ENCODE data around the gene ABCC10. TPM values are rescaled to one million over a fixed set of nuclear protein-coding genes. Genes with fewer than 3 reads are reported as not detected.
A peak's percentile ranks its signal among the peaks of the same experiment; 100 is the strongest.

Gene ABCC10
- total RNA-seq, 2 experiments from 2014 or later: 51.0 to 58.3 TPM

- ATAC-seq (ENCODE audit: low read depth) (no peak), DNase-seq (no peak)
- Mint-ChIP-seq H3K27me3 (peaks cover 19% of the 10 kb centered on the region), H3K4me1 (no peaks in the 10 kb centered on the region), H3K4me3 (no peak overlapping the region), H3K9me3 (no peaks in the 10 kb centered on the region), H3K36me3 (no peaks in the 10 kb centered on the region), H3K27ac (no peak overlapping the region)
- POLR2A ChIA-PET: no interaction called here
These were observed 44.1 kb downstream of the ABCC10 start for GRCh38 chr6:43471399-43471798.

DNA sequence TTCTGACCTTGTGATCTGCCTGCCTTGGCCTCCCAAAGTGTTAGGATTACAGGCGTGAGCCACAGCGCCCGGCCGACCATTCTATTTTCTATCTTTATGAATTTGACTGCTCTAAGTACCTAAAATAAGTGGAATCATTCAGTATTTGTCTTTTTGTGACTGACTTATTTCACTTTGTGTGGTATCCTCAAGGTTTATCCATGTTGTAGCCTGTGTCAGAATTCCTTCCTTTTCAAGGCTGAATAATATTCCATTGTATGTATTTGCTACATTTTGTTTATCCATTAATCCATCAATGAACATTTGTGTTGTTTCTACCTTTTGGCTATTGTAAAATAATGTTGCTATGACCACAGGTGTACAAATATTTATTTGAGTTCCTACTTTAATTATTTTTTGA, 45.2 kb downstream of the ABCC10 start:
- DNase-seq: no peak
- POLR2A ChIA-PET: no interaction called here
- no peak overlapping the region for H3K27ac Mint-ChIP-seq
- no peak for ATAC-seq (ENCODE audit: low read depth)
- H3K4me3 Mint-ChIP-seq: no peak overlapping the region
- H3K27me3 Mint-ChIP-seq: peaks cover 13% of the 10 kb centered on the region
- no peaks in the 10 kb centered on the region for H3K36me3 Mint-ChIP-seq
- H3K9me3 Mint-ChIP-seq: no peaks in the 10 kb centered on the region
- H3K4me1 Mint-ChIP-seq: peaks cover 6% of the 10 kb centered on the region

DNA sequence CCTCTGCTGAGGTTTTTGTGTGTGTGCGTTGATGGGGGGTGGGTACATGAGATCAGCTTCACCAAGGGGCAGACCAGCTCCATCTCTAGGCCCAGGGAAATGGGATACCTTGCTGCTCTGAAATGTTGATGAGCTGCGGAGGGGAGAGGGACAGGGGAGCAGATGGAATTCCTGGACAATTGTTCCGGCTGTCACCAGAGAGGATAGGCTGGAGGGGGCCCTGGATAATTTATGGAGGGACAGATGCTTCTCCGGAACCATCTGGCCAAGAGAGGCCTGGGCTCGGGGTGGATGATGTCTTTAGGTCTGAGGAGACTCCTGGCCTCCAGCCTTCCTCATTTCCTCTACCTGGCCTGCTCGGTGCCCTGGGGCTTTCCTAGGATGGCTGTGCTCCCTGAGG, 48.2 kb downstream of the ABCC10 start:
- Mint-ChIP-seq H3K36me3 (no peaks in the 10 kb centered on the region), H3K27me3 (peaks cover 8% of the 10 kb centered on the region), H3K9me3 (no peaks in the 10 kb centered on the region), H3K4me1 (peaks cover 27% of the 10 kb centered on the region), H3K4me3 (no peak overlapping the region), H3K27ac (no peak overlapping the region)
- no peak for DNase-seq
- POLR2A ChIA-PET: interaction anchor here (1.8 kb wide), 1 partner anchor 34 kb away, joined by 3 read pairs; no protein-coding TSS in a partner anchor
- ATAC-seq (ENCODE audit: low read depth): no peak

- peaks cover 5% of the 10 kb centered on the region for H3K27me3 Mint-ChIP-seq
- DNase-seq (no peak), ATAC-seq (ENCODE audit: low read depth) (no peak)
- peak overlapping the region; percentile 97 for H3K4me3 Mint-ChIP-seq
- H3K27ac Mint-ChIP-seq: peak overlapping the region; percentile 97
- H3K36me3 Mint-ChIP-seq: no peaks in the 10 kb centered on the region
- no peaks in the 10 kb centered on the region for H3K9me3 Mint-ChIP-seq
- peaks cover 32% of the 10 kb centered on the region for H3K4me1 Mint-ChIP-seq
- POLR2A ChIA-PET: interaction anchor here (0.6 to 1.4 kb wide), 12 partner anchors 11 to 731 kb away, joined by 3 to 12 read pairs (median 3); partner anchors contain the start of genes CUL7, GTPBP2, TBCC and ZNF318
These were observed 49.4 kb downstream of the ABCC10 start for GRCh38 chr6:43476746-43477145.

GRCh38 chr6:43477235-43478007, 50.1 kb downstream of the ABCC10 start, which contains the start of gene TJAP1:
Gene TJAP1, plus strand, starts transcription at chr6:43477570. Its CDS starts 21,432 bp downstream, at chr6:43499002.
- H3K9me3 Mint-ChIP-seq: no peaks in the 10 kb centered on the region
- peak within 1 kb of the TSS; percentile 97 for H3K27ac Mint-ChIP-seq
- peak within 1 kb of the TSS; percentile 97 for H3K4me3 Mint-ChIP-seq
- POLR2A ChIA-PET: interaction anchor here (0.6 to 1.4 kb wide), 18 partner anchors 8 to 732 kb away, joined by 3 to 12 read pairs (median 3); partner anchors contain the start of genes CUL7, GTPBP2, TBCC and ZNF318
- peaks cover 37% of the 10 kb centered on the region for H3K4me1 Mint-ChIP-seq
- ATAC-seq (ENCODE audit: low read depth): peak; percentile 100
- DNase-seq: peak; percentile 99
- H3K27me3 Mint-ChIP-seq: peaks cover 2% of the 10 kb centered on the region
- H3K36me3 Mint-ChIP-seq: peaks cover 2% of the 10 kb centered on the region

- Mint-ChIP-seq H3K27ac (peak overlapping the region; percentile 97), H3K4me3 (peak overlapping the region; percentile 97), H3K27me3 (no peaks in the 10 kb centered on the region), H3K36me3 (peaks cover 3% of the 10 kb centered on the region), H3K4me1 (peaks cover 38% of the 10 kb centered on the region), H3K9me3 (no peaks in the 10 kb centered on the region)
- no peak for ATAC-seq (ENCODE audit: low read depth)
- DNase-seq: no peak
- POLR2A ChIA-PET: interaction anchor here (0.6 to 1.4 kb wide), 11 partner anchors 8 to 295 kb away, joined by 3 to 12 read pairs (median 3); partner anchors contain the start of gene GTPBP2
These were observed 50.6 kb downstream of the ABCC10 start for GRCh38 chr6:43478008-43478372.

DNA sequence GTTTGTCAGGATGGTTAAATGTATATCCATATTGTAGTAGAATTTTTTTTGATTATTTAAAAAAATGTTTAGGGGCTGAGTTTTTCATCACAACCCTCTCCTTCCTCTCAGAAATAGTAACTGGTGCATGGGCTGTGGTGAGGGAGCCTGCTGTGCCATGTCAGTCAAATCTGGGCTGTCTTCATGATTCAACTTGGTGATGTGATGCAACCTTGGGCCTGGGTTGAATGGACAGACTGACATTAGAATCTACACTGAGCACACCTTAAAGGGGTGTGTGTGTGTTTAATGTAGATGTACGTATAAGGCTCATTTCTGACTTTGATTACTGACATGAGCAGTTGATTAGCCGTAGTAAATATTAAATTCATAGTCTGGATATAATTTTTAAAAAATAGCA, 53.7 kb downstream of the ABCC10 start:
- POLR2A ChIA-PET: interaction anchor here (0.7 kb wide), 1 partner anchor 92 kb away, joined by 3 read pairs; no protein-coding TSS in a partner anchor
- peaks cover 3% of the 10 kb centered on the region for H3K36me3 Mint-ChIP-seq
- peaks cover 38% of the 10 kb centered on the region for H3K4me1 Mint-ChIP-seq
- H3K27ac Mint-ChIP-seq: no peak overlapping the region
- no peak for ATAC-seq (ENCODE audit: low read depth)
- H3K27me3 Mint-ChIP-seq: no peaks in the 10 kb centered on the region
- H3K4me3 Mint-ChIP-seq: no peak overlapping the region
- no peaks in the 10 kb centered on the region for H3K9me3 Mint-ChIP-seq
- no peak for DNase-seq

DNA sequence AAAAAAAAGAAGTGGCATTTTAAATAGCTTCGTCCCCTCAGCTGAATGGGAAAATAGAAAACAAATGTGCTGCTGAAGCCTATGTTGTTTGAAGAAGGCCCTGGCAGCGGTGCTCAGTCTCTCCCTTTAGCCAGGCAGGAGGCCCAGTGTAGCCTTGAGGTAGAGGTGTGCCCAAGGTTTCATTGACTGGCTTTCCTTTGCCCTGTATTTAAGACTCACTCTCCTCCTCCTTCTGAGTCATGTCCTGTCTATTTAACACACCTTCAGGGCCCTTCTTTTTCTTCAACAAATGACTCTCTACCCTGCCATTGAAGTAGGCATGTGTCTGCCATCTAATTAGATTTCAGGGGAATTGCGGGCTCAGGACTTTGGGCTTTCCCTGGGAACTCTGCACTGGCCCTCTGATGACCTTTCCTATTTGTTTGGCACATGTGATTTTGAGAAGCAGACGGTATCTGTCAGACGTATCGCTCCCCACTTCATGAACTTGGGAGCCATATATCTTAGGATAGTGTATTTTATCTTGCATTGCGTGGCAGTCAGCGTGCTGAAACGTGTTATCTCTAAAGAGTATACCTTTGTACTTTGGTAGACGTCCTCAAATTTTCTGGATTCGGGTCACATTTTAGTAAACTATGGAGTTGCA, 54.4 kb downstream of the ABCC10 start:
- Mint-ChIP-seq H3K4me3 (no peak overlapping the region), H3K9me3 (no peaks in the 10 kb centered on the region), H3K4me1 (peaks cover 36% of the 10 kb centered on the region), H3K36me3 (peaks cover 3% of the 10 kb centered on the region), H3K27ac (no peak overlapping the region), H3K27me3 (no peaks in the 10 kb centered on the region)
- DNase-seq: no peak
- POLR2A ChIA-PET: no interaction called here
- ATAC-seq (ENCODE audit: low read depth): no peak

GRCh38 chr6:43488667-43489276, 61.4 kb downstream of the ABCC10 start:
- H3K27me3 Mint-ChIP-seq: no peaks in the 10 kb centered on the region
- no peaks in the 10 kb centered on the region for H3K9me3 Mint-ChIP-seq
- H3K4me3 Mint-ChIP-seq: no peak overlapping the region
- H3K36me3 Mint-ChIP-seq: peaks cover 4% of the 10 kb centered on the region
- peaks cover 3% of the 10 kb centered on the region for H3K4me1 Mint-ChIP-seq
- no peak overlapping the region for H3K27ac Mint-ChIP-seq
- no peak for ATAC-seq (ENCODE audit: low read depth)
- DNase-seq: no peak
- POLR2A ChIA-PET: interaction anchor here (1.5 kb wide), 1 partner anchor 11 kb away, joined by 3 read pairs; the partner anchor contains the start of gene TJAP1

DNA sequence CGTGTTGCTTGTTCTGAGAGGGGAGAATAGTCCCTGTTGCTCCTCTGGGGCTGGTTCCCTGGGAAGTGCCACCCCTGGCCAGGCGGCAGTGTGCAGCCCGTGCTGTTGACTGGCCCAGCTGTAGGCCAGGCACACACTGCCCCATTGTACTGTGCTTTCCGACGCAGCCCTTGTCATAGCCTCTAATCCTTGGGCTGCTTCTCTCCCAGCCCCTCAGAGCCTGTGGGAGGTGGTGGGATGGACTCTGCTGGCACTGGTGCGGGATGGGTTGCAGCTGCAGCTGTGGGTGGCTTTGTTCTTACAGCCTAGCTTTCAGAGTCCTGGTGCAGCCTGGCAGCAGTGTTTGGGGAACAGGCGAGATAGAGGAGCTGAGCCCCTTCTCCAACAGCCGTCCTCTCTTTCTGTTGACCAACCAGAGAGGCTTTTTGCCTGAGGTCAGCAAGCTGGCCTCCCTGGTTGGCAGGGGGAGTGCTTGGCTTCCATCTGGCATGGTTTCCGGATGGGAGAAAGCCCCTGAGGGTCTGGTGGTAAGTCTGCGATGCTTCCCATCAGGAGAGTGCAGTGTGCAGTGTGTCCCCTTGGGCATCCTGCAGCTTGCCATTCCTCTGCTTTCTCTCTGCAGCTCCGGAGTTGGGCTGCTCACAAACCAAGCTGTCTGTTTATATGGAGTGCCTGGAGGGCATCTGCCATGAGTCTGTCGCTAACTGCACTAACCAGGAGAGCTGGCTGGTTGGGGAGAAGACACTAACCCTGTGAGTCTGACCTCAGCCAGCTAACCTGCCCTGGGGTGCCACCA, 62.1 kb downstream of the ABCC10 start:
- Mint-ChIP-seq H3K4me1 (peaks cover 3% of the 10 kb centered on the region), H3K27me3 (no peaks in the 10 kb centered on the region), H3K9me3 (no peaks in the 10 kb centered on the region), H3K27ac (no peak overlapping the region), H3K4me3 (no peak overlapping the region), H3K36me3 (peaks cover 4% of the 10 kb centered on the region)
- POLR2A ChIA-PET: interaction anchor here (0.6 to 1.5 kb wide), 2 partner anchors 12 to 21 kb away, joined by 3 read pairs; partner anchors contain the start of genes LRRC73 and TJAP1
- ATAC-seq (ENCODE audit: low read depth) (no peak), DNase-seq (no peak)

GRCh38 chr6:43490523-43490939, 63.2 kb downstream of the ABCC10 start:
- DNase-seq: no peak
- no peaks in the 10 kb centered on the region for H3K27me3 Mint-ChIP-seq
- POLR2A ChIA-PET: interaction anchor here (1.2 to 1.5 kb wide), 2 partner anchors 13 kb away, joined by 3 to 4 read pairs; partner anchors contain the start of gene TJAP1
- peaks cover 4% of the 10 kb centered on the region for H3K36me3 Mint-ChIP-seq
- H3K9me3 Mint-ChIP-seq: no peaks in the 10 kb centered on the region
- peaks cover 9% of the 10 kb centered on the region for H3K4me1 Mint-ChIP-seq
- ATAC-seq (ENCODE audit: low read depth): no peak
- no peak overlapping the region for H3K27ac Mint-ChIP-seq
- H3K4me3 Mint-ChIP-seq: no peak overlapping the region

DNA sequence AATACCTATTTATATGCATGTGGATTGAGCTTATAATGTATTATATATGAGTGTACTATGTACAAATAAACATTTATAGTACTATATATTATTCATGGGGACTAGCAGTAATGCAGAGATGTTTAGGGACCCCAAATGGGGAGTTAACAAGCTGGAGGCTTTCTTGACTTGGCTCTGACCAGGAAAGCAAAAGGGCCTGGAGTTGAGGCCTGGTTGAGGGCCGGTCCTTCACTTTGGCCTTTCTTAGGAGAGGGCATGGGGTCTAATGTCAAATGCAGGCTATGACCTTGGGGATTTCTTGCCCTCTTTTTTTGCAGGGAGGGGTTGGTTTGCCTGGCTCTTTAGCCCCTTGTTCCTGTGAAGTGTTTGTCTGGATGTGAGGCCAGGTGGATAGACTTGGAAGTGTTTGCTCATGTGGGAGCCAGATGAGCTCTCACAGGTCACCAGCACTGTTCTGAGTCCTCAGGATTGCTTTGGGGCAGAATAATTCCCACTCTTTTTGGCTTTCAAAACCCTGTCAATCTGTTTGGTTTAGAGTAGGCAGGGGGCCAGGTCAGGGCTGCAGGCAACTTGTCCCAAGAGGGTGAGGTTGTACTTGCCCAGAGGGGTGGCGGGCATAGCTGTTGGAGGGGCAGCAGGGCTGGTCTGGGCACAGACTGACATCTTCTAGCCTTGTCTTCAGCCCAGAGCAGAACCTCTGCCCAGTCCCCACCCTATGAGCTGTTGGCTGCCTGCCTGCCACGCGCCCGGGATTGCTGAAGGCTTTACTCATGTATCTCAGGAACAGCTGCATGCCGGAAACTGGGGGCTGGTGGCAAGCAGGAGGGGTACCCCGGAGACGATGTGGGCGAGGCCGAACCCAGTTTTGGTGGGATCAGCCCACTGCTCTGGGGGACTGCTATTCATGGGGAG, 64.7 kb downstream of the ABCC10 start:
- Mint-ChIP-seq H3K9me3 (no peaks in the 10 kb centered on the region), H3K36me3 (peaks cover 4% of the 10 kb centered on the region), H3K4me3 (no peak overlapping the region), H3K27me3 (no peaks in the 10 kb centered on the region), H3K4me1 (peaks cover 9% of the 10 kb centered on the region), H3K27ac (peak overlapping the region; percentile 56)
- no peak for ATAC-seq (ENCODE audit: low read depth)
- POLR2A ChIA-PET: interaction anchor here (1.2 kb wide), 1 partner anchor 14 kb away, joined by 4 read pairs; the partner anchor contains the start of gene TJAP1
- DNase-seq: no peak
